Lower leg skin (tissue), 3 donors: ENCODE measurements around the gene FCN3.

Experiments used
- CTCF ChIP-seq, 3 donors: fragments of 450-650 bp; IDR thresholded peaks; one replicate each; pipeline ENCODE4 v1.5.1; 2016; ENCODE audit warnings: antibody characterized with exemption in 3 of 3, mild to moderate bottlenecking in 3 of 3, moderate library complexity in 2 of 3
- POLR2A ChIP-seq, 2 donors: fragments of 450-650 bp; IDR thresholded peaks; one replicate each; pipeline ENCODE4 v1.6.1; 2016 to 2017; ENCODE audit warnings: antibody characterized with exemption in 2 of 2, mild to moderate bottlenecking in 1 of 2, moderate library complexity in 1 of 2

- TF ChIP-seq CTCF (IDR thresholded peaks at IDR 0.05): no peak
- TF ChIP-seq POLR2A (IDR thresholded peaks at IDR 0.05): no peak
These were observed 30.4 kb upstream of the FCN3 start for GRCh38 chr1:27405074-27405473.
